Measurements from ENCODE around the gene TPGS2. TPM values are rescaled to one million over a fixed set of nuclear protein-coding genes. Genes with fewer than 3 reads are reported as not detected.

TPGS2 gene
- total and polyA plus RNA-seq, 4 donors: 69.9 to 83.2 (median 71.8) TPM

GRCh38 chr18:36830158-36830495 is 1.3 kb upstream of the TPGS2 start:
- Histone ChIP-seq H3K4me3 (ENCODE audit: low read length in 2 of 2) (peak overlapping the region; percentile 24 to 56), H3K27me3 (ENCODE audit: control insufficient read depth in 1 of 2, insufficient read depth in 2 of 2, low read length in 1 of 2) (no peaks in the 10 kb centered on the region), H3K9me3 (ENCODE audit: control insufficient read depth, low read length) (no peaks in the 10 kb centered on the region), H3K27ac (ENCODE audit: low read depth in 1 of 2, low read length in 2 of 2) (no peak overlapping the region), H3K4me1 (ENCODE audit: control insufficient read depth in 1 of 2, insufficient read depth in 2 of 2, low read length in 2 of 2) (no peaks in the 10 kb centered on the region), H3K36me3 (ENCODE audit: control insufficient read depth in 1 of 2, insufficient read depth in 2 of 2, low read length in 1 of 2) (no peaks in the 10 kb centered on the region)
- no peak for DNase-seq
- ATAC-seq (ENCODE audit: low FRiP score): no peak
- intact Hi-C loops (cut with DNase I): no loop called here
- WGBS, 2 donors: 14 to 26% methylated on average over 1 of the region's 1 CpG

- H3K27me3 ChIP-seq (ENCODE audit: control insufficient read depth in 1 of 2, insufficient read depth in 2 of 2, low read length in 1 of 2): no peaks in the 10 kb centered on the region
- no peaks in the 10 kb centered on the region for H3K4me1 ChIP-seq (ENCODE audit: control insufficient read depth in 1 of 2, insufficient read depth in 2 of 2, low read length in 2 of 2)
- 2 to 4% methylated on average over 17 of the region's 17 CpGs for WGBS, 2 donors
- peak overlapping the region; percentile 24 to 56 for H3K4me3 ChIP-seq (ENCODE audit: low read length in 2 of 2)
- intact Hi-C loops (cut with DNase I): no loop called here
- peak; percentile 68 for ATAC-seq (ENCODE audit: low FRiP score)
- peak overlapping the region in 1 of 2 donors; percentile 26 for H3K27ac ChIP-seq (ENCODE audit: low read depth in 1 of 2, low read length in 2 of 2)
- no peaks in the 10 kb centered on the region for H3K36me3 ChIP-seq (ENCODE audit: control insufficient read depth in 1 of 2, insufficient read depth in 2 of 2, low read length in 1 of 2)
- DNase-seq: no peak
- H3K9me3 ChIP-seq (ENCODE audit: control insufficient read depth, low read length): no peaks in the 10 kb centered on the region
Observed at GRCh38 chr18:36829362-36830157, 758 bp upstream of the TPGS2 start.

- H3K27ac ChIP-seq (ENCODE audit: low read depth in 1 of 2, low read length in 2 of 2): peak overlapping the region in 1 of 2 donors; percentile 53
- peak in 1 of 2 donors; percentile 48 for DNase-seq
- intact Hi-C loops (cut with DNase I): no loop called here
- no peaks in the 10 kb centered on the region for H3K4me1 ChIP-seq (ENCODE audit: control insufficient read depth in 1 of 2, insufficient read depth in 2 of 2, low read length in 2 of 2)
- no peaks in the 10 kb centered on the region for H3K36me3 ChIP-seq (ENCODE audit: control insufficient read depth in 1 of 2, insufficient read depth in 2 of 2, low read length in 1 of 2)
- no peaks in the 10 kb centered on the region for H3K27me3 ChIP-seq (ENCODE audit: control insufficient read depth in 1 of 2, insufficient read depth in 2 of 2, low read length in 1 of 2)
- no peaks in the 10 kb centered on the region for H3K9me3 ChIP-seq (ENCODE audit: control insufficient read depth, low read length)
- peak; percentile 8 for ATAC-seq (ENCODE audit: low FRiP score)
- peak overlapping the region; percentile 56 to 68 for H3K4me3 ChIP-seq (ENCODE audit: low read length in 2 of 2)
- 0% methylated on average over 18 of the region's 18 CpGs for WGBS, 2 donors
Observed at GRCh38 chr18:36828157-36828629, 609 bp downstream of the TPGS2 start.

- Histone ChIP-seq H3K9me3 (ENCODE audit: control insufficient read depth, low read length) (no peaks in the 10 kb centered on the region), H3K4me1 (ENCODE audit: control insufficient read depth in 1 of 2, insufficient read depth in 2 of 2, low read length in 2 of 2) (no peaks in the 10 kb centered on the region), H3K27me3 (ENCODE audit: control insufficient read depth in 1 of 2, insufficient read depth in 2 of 2, low read length in 1 of 2) (no peaks in the 10 kb centered on the region), H3K27ac (ENCODE audit: low read depth in 1 of 2, low read length in 2 of 2) (no peak overlapping the region), H3K36me3 (ENCODE audit: control insufficient read depth in 1 of 2, insufficient read depth in 2 of 2, low read length in 1 of 2) (no peaks in the 10 kb centered on the region), H3K4me3 (ENCODE audit: low read length in 2 of 2) (no peak overlapping the region)
- intact Hi-C loops (cut with DNase I): no loop called here
- ATAC-seq (ENCODE audit: low FRiP score) (no peak), DNase-seq (no peak)
- WGBS, 2 donors: 91 to 94% methylated on average over 3 of the region's 3 CpGs
Observed at GRCh38 chr18:36826556-36826955, 2.2 kb downstream of the TPGS2 start.

- Histone ChIP-seq H3K4me3 (ENCODE audit: low read length in 2 of 2) (no peak overlapping the region), H3K36me3 (ENCODE audit: control insufficient read depth in 1 of 2, insufficient read depth in 2 of 2, low read length in 1 of 2) (no peaks in the 10 kb centered on the region), H3K27ac (ENCODE audit: low read depth in 1 of 2, low read length in 2 of 2) (no peak overlapping the region), H3K9me3 (ENCODE audit: control insufficient read depth, low read length) (no peaks in the 10 kb centered on the region), H3K27me3 (ENCODE audit: control insufficient read depth in 1 of 2, insufficient read depth in 2 of 2, low read length in 1 of 2) (no peaks in the 10 kb centered on the region), H3K4me1 (ENCODE audit: control insufficient read depth in 1 of 2, insufficient read depth in 2 of 2, low read length in 2 of 2) (peaks cover 0 to 2% of the 10 kb centered on the region in 2 donors)
- DNase-seq (no peak), ATAC-seq (ENCODE audit: low FRiP score) (no peak)
- intact Hi-C loops (cut with DNase I): no loop called here
Observed at GRCh38 chr18:36825526-36825925, 3.3 kb downstream of the TPGS2 start.

GRCh38 chr18:36821681-36822080 is 7.1 kb downstream of the TPGS2 start:
- no peak for DNase-seq
- Histone ChIP-seq H3K36me3 (ENCODE audit: control insufficient read depth in 1 of 2, insufficient read depth in 2 of 2, low read length in 1 of 2) (peaks cover 0 to 6% of the 10 kb centered on the region in 2 donors), H3K27me3 (ENCODE audit: control insufficient read depth in 1 of 2, insufficient read depth in 2 of 2, low read length in 1 of 2) (no peaks in the 10 kb centered on the region), H3K4me3 (ENCODE audit: low read length in 2 of 2) (no peak overlapping the region), H3K9me3 (ENCODE audit: control insufficient read depth, low read length) (no peaks in the 10 kb centered on the region), H3K4me1 (ENCODE audit: control insufficient read depth in 1 of 2, insufficient read depth in 2 of 2, low read length in 2 of 2) (peaks cover 0 to 4% of the 10 kb centered on the region in 2 donors), H3K27ac (ENCODE audit: low read depth in 1 of 2, low read length in 2 of 2) (no peak overlapping the region)
- intact Hi-C loops (cut with DNase I): no loop called here
- WGBS, 2 donors: 95 to 96% methylated on average over 4 of the region's 4 CpGs
- ATAC-seq (ENCODE audit: low FRiP score): no peak

GRCh38 chr18:36819621-36820020 is 9.2 kb downstream of the TPGS2 start:
- Histone ChIP-seq H3K36me3 (ENCODE audit: control insufficient read depth in 1 of 2, insufficient read depth in 2 of 2, low read length in 1 of 2) (peaks cover 0 to 7% of the 10 kb centered on the region in 2 donors), H3K9me3 (ENCODE audit: control insufficient read depth, low read length) (no peaks in the 10 kb centered on the region), H3K4me3 (ENCODE audit: low read length in 2 of 2) (no peak overlapping the region), H3K4me1 (ENCODE audit: control insufficient read depth in 1 of 2, insufficient read depth in 2 of 2, low read length in 2 of 2) (peaks cover 0 to 4% of the 10 kb centered on the region in 2 donors), H3K27ac (ENCODE audit: low read depth in 1 of 2, low read length in 2 of 2) (no peak overlapping the region), H3K27me3 (ENCODE audit: control insufficient read depth in 1 of 2, insufficient read depth in 2 of 2, low read length in 1 of 2) (no peaks in the 10 kb centered on the region)
- ATAC-seq (ENCODE audit: low FRiP score) (no peak), DNase-seq (no peak)
- intact Hi-C loops (cut with DNase I): no loop called here

GRCh38 chr18:36818652-36819051 is 10.2 kb downstream of the TPGS2 start:
- 91 to 95% methylated on average over 3 of the region's 3 CpGs for WGBS, 2 donors
- H3K36me3 ChIP-seq (ENCODE audit: control insufficient read depth in 1 of 2, insufficient read depth in 2 of 2, low read length in 1 of 2): peaks cover 0 to 7% of the 10 kb centered on the region in 2 donors

GRCh38 chr18:36817039-36817438 is 11.8 kb downstream of the TPGS2 start:
- peaks cover 0 to 7% of the 10 kb centered on the region in 2 donors for H3K36me3 ChIP-seq (ENCODE audit: control insufficient read depth in 1 of 2, insufficient read depth in 2 of 2, low read length in 1 of 2)
- no peaks in the 10 kb centered on the region for H3K9me3 ChIP-seq (ENCODE audit: control insufficient read depth, low read length)
- DNase-seq (no peak), ATAC-seq (ENCODE audit: low FRiP score) (no peak)
- no peak overlapping the region for H3K4me3 ChIP-seq (ENCODE audit: low read length in 2 of 2)
- WGBS, 2 donors: 86 to 92% methylated on average over 1 of the region's 1 CpG
- peaks cover 0 to 4% of the 10 kb centered on the region in 2 donors for H3K4me1 ChIP-seq (ENCODE audit: control insufficient read depth in 1 of 2, insufficient read depth in 2 of 2, low read length in 2 of 2)
- intact Hi-C loops (cut with DNase I): no loop called here
- no peak overlapping the region for H3K27ac ChIP-seq (ENCODE audit: low read depth in 1 of 2, low read length in 2 of 2)
- H3K27me3 ChIP-seq (ENCODE audit: control insufficient read depth in 1 of 2, insufficient read depth in 2 of 2, low read length in 1 of 2): no peaks in the 10 kb centered on the region

More at GRCh38 chr18:36818652-36819051, 10.2 kb downstream of the TPGS2 start:
- Histone ChIP-seq H3K9me3 (ENCODE audit: control insufficient read depth, low read length) (no peaks in the 10 kb centered on the region), H3K27ac (ENCODE audit: low read depth in 1 of 2, low read length in 2 of 2) (no peak overlapping the region), H3K27me3 (ENCODE audit: control insufficient read depth in 1 of 2, insufficient read depth in 2 of 2, low read length in 1 of 2) (no peaks in the 10 kb centered on the region), H3K4me3 (ENCODE audit: low read length in 2 of 2) (no peak overlapping the region), H3K4me1 (ENCODE audit: control insufficient read depth in 1 of 2, insufficient read depth in 2 of 2, low read length in 2 of 2) (peaks cover 0 to 4% of the 10 kb centered on the region in 2 donors)
- no peak for ATAC-seq (ENCODE audit: low FRiP score)
- intact Hi-C loops (cut with DNase I): no loop called here
- DNase-seq: no peak
